H9 (cell line): Measurements from ENCODE around the gene ACADSB. TPM values are rescaled to one million over a fixed set of nuclear protein-coding genes. Genes with fewer than 3 reads are reported as not detected.

ENCODE experiments used
- DNase-seq: peaks from one replicate; pipeline ENCODE4 v3.0.0-alpha.2; 2017
- H2AFZ ChIP-seq: one replicate; pipeline ENCODE4 v1.6.1; 2013; ENCODE audit warnings: mild to moderate bottlenecking, low read length, control low read depth, moderate library complexity
- H2AK5ac ChIP-seq: 2 replicates; pipeline ENCODE4 v1.6.1; 2013; ENCODE audit warnings: low read length, control low read depth, mixed read lengths; ENCODE audit not compliant: insufficient read length
- H2BK120ac ChIP-seq: one replicate; pipeline ENCODE4 v1.6.1; 2013; ENCODE audit warnings: low read depth, mild to moderate bottlenecking, low read length, control low read depth, inconsistent platforms; ENCODE audit not compliant: poor library complexity, severe bottlenecking
- H2BK12ac ChIP-seq: 2 replicates; pipeline ENCODE4 v1.6.1; 2013; ENCODE audit warnings: low read length, control low read depth, mixed read lengths, low read depth; ENCODE audit not compliant: insufficient read length
- H2BK15ac ChIP-seq: 2 replicates; pipeline ENCODE4 v1.6.1; 2013; ENCODE audit warnings: low read depth, low read length, control low read depth
- H2BK20ac ChIP-seq: one replicate; pipeline ENCODE4 v1.6.1; 2013; ENCODE audit warnings: low read depth, mild to moderate bottlenecking, low read length, control low read depth, inconsistent platforms; ENCODE audit not compliant: poor library complexity, severe bottlenecking
- H2BK5ac ChIP-seq: 2 replicates; pipeline ENCODE4 v1.6.1; 2013; ENCODE audit warnings: low read length, control low read depth, mixed read lengths; ENCODE audit not compliant: insufficient read length
- H3K14ac ChIP-seq: 2 replicates; pipeline ENCODE4 v1.6.1; 2013; ENCODE audit warnings: low read length, control low read depth; ENCODE audit not compliant: insufficient read depth
- H3K18ac ChIP-seq: 2 replicates; pipeline ENCODE4 v1.6.1; 2013; ENCODE audit warnings: low read depth, mild to moderate bottlenecking, mixed read lengths, low read length, control low read depth; ENCODE audit not compliant: insufficient read length
- H3K23ac ChIP-seq: 2 replicates; pipeline ENCODE4 v1.6.1; 2013; ENCODE audit warnings: low read length, control low read depth, mixed read lengths, low read depth; ENCODE audit not compliant: insufficient read length
- H3K23me2 ChIP-seq: 2 replicates; pipeline ENCODE4 v1.6.1; 2013; ENCODE audit warnings: low read depth, mild to moderate bottlenecking, mixed read lengths, low read length, control low read depth; ENCODE audit not compliant: insufficient read length, poor library complexity, severe bottlenecking
- H3K27ac ChIP-seq: 2 replicates; pipeline ENCODE4 v1.5.1; 2013; ENCODE audit warnings: low read length, control low read depth, mixed read lengths, low read depth; ENCODE audit not compliant: insufficient read length
- H3K27me3 ChIP-seq: 2 replicates; pipeline ENCODE4 v1.6.1; 2013; ENCODE audit warnings: low read length, control low read depth, inconsistent platforms; ENCODE audit not compliant: insufficient read depth
- H3K4ac ChIP-seq: 2 replicates; pipeline ENCODE4 v1.6.1; 2013; ENCODE audit warnings: low read depth, mild to moderate bottlenecking, control low read depth, inconsistent platforms, low read length, moderate library complexity
- H3K4me1 ChIP-seq: 2 replicates; pipeline ENCODE4 v1.6.1; 2013; ENCODE audit warnings: low read length, control low read depth, inconsistent platforms; ENCODE audit not compliant: insufficient read depth
- H3K4me2 ChIP-seq: 2 replicates; pipeline ENCODE4 v1.6.1; 2013; ENCODE audit warnings: low read length, control low read depth, mixed read lengths; ENCODE audit not compliant: insufficient read length, insufficient read depth
- H3K56ac ChIP-seq: 2 replicates; pipeline ENCODE4 v1.6.1; 2013; ENCODE audit warnings: low read depth, mild to moderate bottlenecking, mixed read lengths, low read length, control low read depth; ENCODE audit not compliant: insufficient read length
- H3K79me1 ChIP-seq: 2 replicates; pipeline ENCODE4 v1.6.1; 2013; ENCODE audit warnings: low read depth, mild to moderate bottlenecking, moderate library complexity, low read length, control low read depth, inconsistent platforms; ENCODE audit not compliant: insufficient read depth, poor library complexity, severe bottlenecking
- H3K79me2 ChIP-seq: 2 replicates; pipeline ENCODE4 v1.6.1; 2013; ENCODE audit warnings: low read length, control low read depth, inconsistent platforms; ENCODE audit not compliant: insufficient read depth
- H3K9ac ChIP-seq: 2 replicates; pipeline ENCODE4 v1.6.1; 2013; ENCODE audit warnings: low read length, control low read depth, mixed read lengths; ENCODE audit not compliant: insufficient read length; ENCODE audit errors: extremely low read depth
- H3K9me3 ChIP-seq: one replicate; pipeline ENCODE4 v1.6.1; 2013; ENCODE audit warnings: low read depth, low read length, inconsistent platforms; ENCODE audit not compliant: control insufficient read depth
- H3T11ph ChIP-seq: one replicate; pipeline ENCODE4 v1.6.1; 2013; ENCODE audit warnings: mild to moderate bottlenecking, low read length, control low read depth, inconsistent platforms
- H4K20me1 ChIP-seq: one replicate; pipeline ENCODE4 v1.6.1; 2013; ENCODE audit not compliant: control insufficient read depth, insufficient read length, insufficient read depth
- H4K5ac ChIP-seq: 2 replicates; pipeline ENCODE4 v1.6.1; 2013; ENCODE audit warnings: low read depth, mild to moderate bottlenecking, mixed read lengths, low read length, control low read depth; ENCODE audit not compliant: insufficient read length
- H4K8ac ChIP-seq: replicated peaks from 2 replicates; pipeline ENCODE4 v1.6.1; 2013; ENCODE audit warnings: low read length, control low read depth, mixed read lengths, low read depth; ENCODE audit not compliant: insufficient read length
- H4K91ac ChIP-seq: 2 replicates; pipeline ENCODE4 v1.6.1; 2013; ENCODE audit warnings: low read depth, mild to moderate bottlenecking, moderate library complexity, mixed read lengths, low read length, control low read depth; ENCODE audit not compliant: insufficient read length
- H3K27ac Mint-ChIP-seq, 3 experiments: 2 replicates in 2 of 3; 3 replicates in 1 of 3; pipeline ENCODE4 v1.8.0; 2020 to 2021; ENCODE audit warnings: mixed read lengths in 3 of 3, mild to moderate bottlenecking in 1 of 3, moderate library complexity in 1 of 3
- H3K27me3 Mint-ChIP-seq: 2 replicates; pipeline ENCODE4 v1.8.0; 2021; ENCODE audit warnings: low read depth, mild to moderate bottlenecking, moderate library complexity, mixed read lengths
- H3K36me3 Mint-ChIP-seq, 3 experiments: 2 replicates in 2 of 3; 3 replicates in 1 of 3; pipeline ENCODE4 v1.8.0; 2020 to 2021; ENCODE audit warnings: low read depth in 3 of 3, mixed read lengths in 3 of 3; ENCODE audit not compliant: insufficient read depth in 1 of 3
- H3K4me1 Mint-ChIP-seq, 2 experiments: 2 replicates each; pipeline ENCODE4 v1.8.0; 2020; ENCODE audit warnings: mixed read lengths in 2 of 2
- H3K4me3 Mint-ChIP-seq, 2 experiments: 2 replicates in 1 of 2; 3 replicates in 1 of 2; pipeline ENCODE4 v1.8.0; 2020 to 2021; ENCODE audit warnings: mild to moderate bottlenecking in 2 of 2, mixed read lengths in 2 of 2, moderate library complexity in 1 of 2
- H3K9me3 Mint-ChIP-seq, 2 experiments: 2 replicates in 1 of 2; 3 replicates in 1 of 2; pipeline ENCODE4 v1.8.0; 2020; ENCODE audit warnings: mild to moderate bottlenecking in 2 of 2, mixed read lengths in 2 of 2, moderate library complexity in 1 of 2
- CTCF ChIP-seq: fragments of 200-600 bp; sonication (generic); conservative IDR thresholded peaks from 3 replicates; pipeline ENCODE4 v1.8.0; 2021; ENCODE audit warnings: antibody characterized with exemption, mild to moderate bottlenecking
- WGBS: extraction: QIAGEN DNeasy Blood & Tissue Kit; methylation state at CpG from one replicate; pipeline ENCODE4 v1.1.7; 2013; ENCODE audit warnings: missing lambda C conversion rate, low lambda C conversion rate, mixed read lengths; ENCODE audit not compliant: insufficient read length; ENCODE audit errors: extremely low coverage; 5-methylcytosine and 5-hydroxymethylcytosine counted together
- total RNA-seq: library from RNA; stranded (reverse); gene quantifications from 2 replicates; pipeline ENCODE4 v1.2.1, GENCODE V29; 2021

The ACADSB gene
- total RNA-seq, 1 experiment from 2014 or later, result 35.1 TPM

GRCh38 chr10:123004298-123004697, 4.5 kb upstream of the ACADSB start:
- Histone ChIP-seq H2BK12ac (no peak overlapping the region), H4K5ac (no peak overlapping the region), H4K91ac (no peak overlapping the region), H4K20me1 (no peaks in the 10 kb centered on the region), H3K27ac (no peak overlapping the region), H3T11ph (no peak overlapping the region), H3K9me3 (no peaks in the 10 kb centered on the region), H3K18ac (no peak overlapping the region), H3K14ac (no peak overlapping the region), H3K23ac (no peak overlapping the region), H4K8ac (no peak overlapping the region), H3K79me2 (peaks cover 3% of the 10 kb centered on the region; the same call in 1 of the 2 replicates), H2BK120ac (no peak overlapping the region), H3K9ac (no peak overlapping the region), H3K23me2 (peaks cover 13% of the 10 kb centered on the region), H3K56ac (no peak overlapping the region), H3K4me1 (0 out of 2 replicates have a peak, but pooled peaks cover 2% of the 10 kb centered on the region), H2BK20ac (no peak overlapping the region), H2AFZ (no peak overlapping the region), H3K4me2 (no peak overlapping the region), H2BK15ac (no peak overlapping the region), H3K4ac (no peak overlapping the region), H3K27me3 (no peaks in the 10 kb centered on the region; the same call in 1 of the 2 replicates), H2AK5ac (no peak overlapping the region), H3K79me1 (no peaks in the 10 kb centered on the region), H2BK5ac (no peak overlapping the region)
- Mint-ChIP-seq H3K4me1 (peaks cover 16 to 24% of the 10 kb centered on the region in 2 experiments), H3K4me3 (no peak overlapping the region), H3K27ac (no peak overlapping the region), H3K36me3 (peaks cover 4 to 8% (median 6%) of the 10 kb centered on the region in 3 experiments; a peak in 6 of 7 replicates), H3K27me3 (peaks cover 3% of the 10 kb centered on the region), H3K9me3 (peaks cover 0 to 3% of the 10 kb centered on the region in 2 experiments; a peak in 2 of 5 replicates)
- no CpG with 5 or more reads among the region's 2 CpGs for WGBS
- no peak for TF ChIP-seq CTCF
- no peak for DNase-seq
